Activated T-helper 17 cell treated with anti-CD3 and anti-CD28 coated beads, Interleukin-2, amount 50 U/mL, for 72 hours (primary cell): ENCODE measurements around the gene ZNF653. TPM values are rescaled to one million over a fixed set of nuclear protein-coding genes. Genes with fewer than 3 reads are reported as not detected.
"Not testable (repeated sequence)": the region's sequence is repeated elsewhere in the genome, so short reads cannot be mapped to it uniquely, and the experiment has no call there.

Experiments used
- ATAC-seq: fragments of 150-1000 bp; cut with Tn5 transposase; replicated peaks from 2 replicates; pipeline ENCODE4 v1.10.0; 2021; ENCODE audit warnings: mild to moderate bottlenecking, moderate library complexity
- H3K27ac Mint-ChIP-seq: one replicate; pipeline ENCODE4 v1.8.0; 2022; ENCODE audit warnings: mixed read lengths
- H3K27me3 Mint-ChIP-seq: one replicate; pipeline ENCODE4 v1.8.0; 2022; ENCODE audit warnings: mixed read lengths
- H3K36me3 Mint-ChIP-seq: one replicate; pipeline ENCODE4 v1.8.0; 2022; ENCODE audit warnings: low read depth, mild to moderate bottlenecking, mixed read lengths
- H3K4me1 Mint-ChIP-seq: one replicate; pipeline ENCODE4 v1.8.0; 2022; ENCODE audit warnings: mixed read lengths
- H3K4me3 Mint-ChIP-seq: one replicate; pipeline ENCODE4 v1.8.0; 2022; ENCODE audit warnings: mild to moderate bottlenecking, mixed read lengths
- H3K9me3 Mint-ChIP-seq: one replicate; pipeline ENCODE4 v1.8.0; 2022; ENCODE audit warnings: mixed read lengths
- total RNA-seq, 2 donors: library from RNA; stranded (reverse); gene quantifications; one replicate each; pipeline ENCODE4 v1.2.3, GENCODE V29; 2022

Gene ZNF653
- total RNA-seq, 2 donors from 2014 or later, result 18.8 to 26.3 TPM

GRCh38 chr19:11447347-11448262, 58.0 kb downstream of the ZNF653 start:
- H3K36me3 Mint-ChIP-seq, result peaks cover 53% of the 10 kb centered on the region
- H3K27me3 Mint-ChIP-seq, result no peaks in the 10 kb centered on the region
- no peaks in the 10 kb centered on the region for H3K9me3 Mint-ChIP-seq
- ATAC-seq, result no peak
- no peak overlapping the region for H3K4me3 Mint-ChIP-seq
- no peak overlapping the region for H3K27ac Mint-ChIP-seq
- H3K4me1 Mint-ChIP-seq, result no peaks in the 10 kb centered on the region

GRCh38 chr19:11446652-11447301, 58.9 kb downstream of the ZNF653 start:
- Mint-ChIP-seq H3K9me3 (no peaks in the 10 kb centered on the region), H3K4me3 (no peak overlapping the region), H3K27ac (no peak overlapping the region), H3K27me3 (no peaks in the 10 kb centered on the region), H3K4me1 (no peaks in the 10 kb centered on the region), H3K36me3 (peaks cover 61% of the 10 kb centered on the region)
- peak; percentile 71 for ATAC-seq

- Mint-ChIP-seq H3K27ac (no peak overlapping the region), H3K4me3 (no peak overlapping the region), H3K36me3 (peaks cover 67% of the 10 kb centered on the region), H3K4me1 (no peaks in the 10 kb centered on the region), H3K27me3 (no peaks in the 10 kb centered on the region), H3K9me3 (no peaks in the 10 kb centered on the region)
- no peak for ATAC-seq
Measured at GRCh38 chr19:11446271-11446651, 59.4 kb downstream of the ZNF653 start.

- H3K36me3 Mint-ChIP-seq, result peaks cover 78% of the 10 kb centered on the region
- no peaks in the 10 kb centered on the region for H3K4me1 Mint-ChIP-seq
- no peaks in the 10 kb centered on the region for H3K27me3 Mint-ChIP-seq
- no peak overlapping the region for H3K4me3 Mint-ChIP-seq
- no peak overlapping the region for H3K27ac Mint-ChIP-seq
- no peaks in the 10 kb centered on the region for H3K9me3 Mint-ChIP-seq
- no peak for ATAC-seq
Measured at GRCh38 chr19:11445141-11445540, 60.5 kb downstream of the ZNF653 start.

GRCh38 chr19:11444059-11444458, 61.6 kb downstream of the ZNF653 start:
- no peaks in the 10 kb centered on the region for H3K9me3 Mint-ChIP-seq
- H3K27me3 Mint-ChIP-seq, result no peaks in the 10 kb centered on the region
- no peak overlapping the region for H3K27ac Mint-ChIP-seq
- H3K36me3 Mint-ChIP-seq, result peaks cover 77% of the 10 kb centered on the region
- H3K4me3 Mint-ChIP-seq, result no peak overlapping the region
- ATAC-seq, result no peak
- no peaks in the 10 kb centered on the region for H3K4me1 Mint-ChIP-seq

- H3K9me3 Mint-ChIP-seq, result no peaks in the 10 kb centered on the region
- no peaks in the 10 kb centered on the region for H3K27me3 Mint-ChIP-seq
- no peak for ATAC-seq
- H3K4me1 Mint-ChIP-seq, result no peaks in the 10 kb centered on the region
- peak overlapping the region; percentile 33 for H3K4me3 Mint-ChIP-seq
- no peak overlapping the region for H3K27ac Mint-ChIP-seq
- peaks cover 79% of the 10 kb centered on the region for H3K36me3 Mint-ChIP-seq
Measured at GRCh38 chr19:11437955-11438354, 67.7 kb downstream of the ZNF653 start.

GRCh38 chr19:11435833-11436313, 69.8 kb downstream of the ZNF653 start:
- H3K9me3 Mint-ChIP-seq, result no peaks in the 10 kb centered on the region
- peak overlapping the region; percentile 99 for H3K27ac Mint-ChIP-seq
- H3K4me1 Mint-ChIP-seq, result no peaks in the 10 kb centered on the region
- peak overlapping the region; percentile 99 for H3K4me3 Mint-ChIP-seq
- no peaks in the 10 kb centered on the region for H3K27me3 Mint-ChIP-seq
- H3K36me3 Mint-ChIP-seq, result peaks cover 58% of the 10 kb centered on the region
- no peak for ATAC-seq

- ATAC-seq, result peak; percentile 94
- H3K36me3 Mint-ChIP-seq, result peaks cover 51% of the 10 kb centered on the region
- H3K27me3 Mint-ChIP-seq, result no peaks in the 10 kb centered on the region
Measured at GRCh38 chr19:11435057-11435832, 70.4 kb downstream of the ZNF653 start, which contains the start of the genes ODAD3 and PRKCSH. Gene ODAD3, minus strand, starts transcription at chr19:11435121. Its CDS starts 105 bp downstream, at chr19:11435016. Gene PRKCSH, plus strand, starts transcription at chr19:11435635. Its CDS starts 483 bp downstream, at chr19:11436118.

GRCh38 chr19:11434703-11435056, 71.0 kb downstream of the ZNF653 start:
- Mint-ChIP-seq H3K9me3 (no peaks in the 10 kb centered on the region), H3K27ac (peak overlapping the region; percentile 99), H3K27me3 (no peaks in the 10 kb centered on the region), H3K4me1 (no peaks in the 10 kb centered on the region), H3K36me3 (peaks cover 46% of the 10 kb centered on the region), H3K4me3 (peak overlapping the region; percentile 99)
- ATAC-seq, result peak; percentile 20

More at GRCh38 chr19:11435057-11435832, 70.4 kb downstream of the ZNF653 start, which contains the start of the genes ODAD3 and PRKCSH:
- peak within 1 kb of the TSS; percentile 99 for H3K4me3 Mint-ChIP-seq
- no peaks in the 10 kb centered on the region for H3K9me3 Mint-ChIP-seq
- no peaks in the 10 kb centered on the region for H3K4me1 Mint-ChIP-seq
- H3K27ac Mint-ChIP-seq, result peak within 1 kb of the TSS; percentile 99

- not testable (repeated sequence) for H3K27me3 Mint-ChIP-seq, H3K9me3 Mint-ChIP-seq, H3K27ac Mint-ChIP-seq, ATAC-seq, H3K4me1 Mint-ChIP-seq
- Mint-ChIP-seq H3K36me3 (peaks cover 36% of the 10 kb centered on the region), H3K4me3 (peak overlapping the region; percentile 99)
Measured at GRCh38 chr19:11433526-11433925, 72.1 kb downstream of the ZNF653 start.

Other genes with a start within 250 kb of the ZNF653 start
- gene DOCK6, start 243.3 kb downstream of the ZNF653 start, total RNA-seq, result 1 to 10 TPM; 4.5 to 6.4 TPM
- gene TSPAN16, start 209.7 kb downstream of the ZNF653 start, total RNA-seq, result not detected
- 10 to 100 TPM in 1 of 2 donors, 1 to 10 TPM in 1; 9.7 to 13.4 TPM for gene RAB3D, start 166.2 kb downstream of the ZNF653 start, total RNA-seq
- 10 to 100 TPM; 30.9 to 31.0 TPM for gene TMEM205, start 159.6 kb downstream of the ZNF653 start, total RNA-seq
- gene CCDC159, start 159.3 kb downstream of the ZNF653 start, total RNA-seq, result 10 to 100 TPM; 17.4 to 45.4 TPM
- 1 to 10 TPM; 2.9 to 9.7 TPM for gene PLPPR2, start 150.4 kb downstream of the ZNF653 start, total RNA-seq
- gene SWSAP1, start 131.2 kb downstream of the ZNF653 start, total RNA-seq, result 1 to 10 TPM; 1.5 to 2.4 TPM
- gene EPOR, start 121.5 kb downstream of the ZNF653 start, total RNA-seq, result 10 to 100 TPM in 1 of 2 donors, 1 to 10 TPM in 1; 6.7 to 22.6 TPM
- gene RGL3, start 86.5 kb downstream of the ZNF653 start, total RNA-seq, result under 1 TPM in 1 of 2 donors, not detected in 1; 0.50 TPM
- under 1 TPM; 0.15 to 0.42 TPM for gene ODAD3, start 70.7 kb downstream of the ZNF653 start, total RNA-seq
- gene PRKCSH, start 70.2 kb downstream of the ZNF653 start, total RNA-seq, result 100 to 1,000 TPM; 281 to 300 TPM
- gene ELAVL3, start 24.8 kb downstream of the ZNF653 start, total RNA-seq, result under 1 TPM in 1 of 2 donors, not detected in 1; 0.45 TPM
- gene ECSIT, start 23.3 kb upstream of the ZNF653 start, total RNA-seq, result 10 to 100 TPM; 44.2 to 53.3 TPM
- gene CNN1, start 33.0 kb upstream of the ZNF653 start, total RNA-seq, result not detected
- gene ELOF1, start 53.4 kb upstream of the ZNF653 start, total RNA-seq, result 10 to 100 TPM; 48.0 to 66.5 TPM
- 10 to 100 TPM; 19.9 to 26.3 TPM for gene ACP5, start 71.8 kb upstream of the ZNF653 start, total RNA-seq
- 1 to 10 TPM; 4.6 to 5.9 TPM for gene ZNF627, start 91.6 kb upstream of the ZNF653 start, total RNA-seq
- gene ZNF823, start 233.1 kb upstream of the ZNF653 start, total RNA-seq, result 1 to 10 TPM; 1.9 to 2.8 TPM